HepG2 (cell line): ENCODE data around the gene SLC39A2. TPM values are rescaled to one million over a fixed set of nuclear protein-coding genes. Genes with fewer than 3 reads are reported as not detected.

Experiments
- ARID4A ChIP-seq: sonication (generic); formaldehyde crosslinking; IDR thresholded peaks from 2 replicates; pipeline ENCODE4 v1.5.0; 2020; ENCODE audit warnings: mild to moderate bottlenecking, missing genetic modification reagents, borderline replicate concordance
- CBX1 ChIP-seq: IDR thresholded peaks from one replicate; pipeline ENCODE4 v1.6.1; 2016; ENCODE audit warnings: antibody characterized with exemption, low read depth
- FOXA1 ChIP-seq, 2 experiments: fragments of 450-650 bp in 1 of 2; sonication (generic) in 1 of 2; formaldehyde crosslinking in 1 of 2; IDR thresholded peaks; 2 replicates each; pipeline versions ENCODE4 v1.4.0 to v1.6.1; 2016 to 2020; ENCODE audit warnings: missing genetic modification reagents in 1 of 2
- MAF1 ChIP-seq: sonication (generic); formaldehyde crosslinking; IDR thresholded peaks from 2 replicates; pipeline ENCODE4 v1.5.0; 2020; ENCODE audit warnings: missing genetic modification reagents, borderline replicate concordance
- MLXIP ChIP-seq: sonication (generic); formaldehyde crosslinking; IDR thresholded peaks from 2 replicates; pipeline ENCODE4 v1.9.0; 2021; ENCODE audit warnings: missing genetic modification reagents, borderline replicate concordance
- PCBP1 ChIP-seq: fragments of 200-400 bp; formaldehyde crosslinking; IDR thresholded peaks from 2 replicates; pipeline ENCODE4 v1.6.1; 2017; ENCODE audit warnings: mild to moderate bottlenecking, low read depth, low read length, borderline replicate concordance
- PRDM15 ChIP-seq: sonication (generic); formaldehyde crosslinking; IDR thresholded peaks from 2 replicates; pipeline ENCODE4 v1.4.0; 2020; ENCODE audit warnings: missing genetic modification reagents
- RAD21 ChIP-seq: fragments of 450-650 bp; formaldehyde crosslinking; IDR thresholded peaks from 2 replicates; pipeline ENCODE4 v1.5.0; 2020; ENCODE audit warnings: mild to moderate bottlenecking
- RBM39 ChIP-seq: fragments of 200-400 bp; formaldehyde crosslinking; IDR thresholded peaks from one replicate; pipeline ENCODE4 v1.6.1; 2018; ENCODE audit warnings: antibody characterized with exemption, mild to moderate bottlenecking, low read depth, low read length; ENCODE audit not compliant: poor library complexity, severe bottlenecking
- RFX3 ChIP-seq: IDR thresholded peaks from 2 replicates; pipeline ENCODE4 v1.6.1; 2016; ENCODE audit warnings: missing biosample characterization, missing genetic modification reagents
- RFXAP ChIP-seq: sonication (generic); formaldehyde crosslinking; IDR thresholded peaks from 2 replicates; pipeline ENCODE4 v1.4.0; 2020; ENCODE audit warnings: missing genetic modification reagents, borderline replicate concordance
- SMC3 ChIP-seq: IDR thresholded peaks from 2 replicates; pipeline ENCODE4 v1.6.1; 2011; ENCODE audit warnings: low read length, improper control_type of control experiment
- TERF1 ChIP-seq: sonication (generic); formaldehyde crosslinking; IDR thresholded peaks from 2 replicates; pipeline ENCODE4 v1.8.0; 2022; ENCODE audit warnings: mild to moderate bottlenecking, missing genetic modification reagents, moderate library complexity
- ZFP36L1 ChIP-seq: sonication (generic); formaldehyde crosslinking; IDR thresholded peaks from 2 replicates; pipeline ENCODE4 v1.8.0; 2022; ENCODE audit warnings: mild to moderate bottlenecking, missing genetic modification reagents, moderate library complexity
- ZNF790 ChIP-seq: sonication (generic); formaldehyde crosslinking; IDR thresholded peaks from 2 replicates; pipeline ENCODE4 v1.8.0; 2022; ENCODE audit warnings: missing genetic modification reagents, mild to moderate bottlenecking, borderline replicate concordance
- polyA plus RNA-seq, 8 experiments: library from polyadenylated mRNA; depleted of rRNA in 3 of 8; stranded (reverse) in 7 of 8; unstranded in 1 of 8; fragments of >200 nt; fragmentation: Illumina TruSeq in 4 of 8; extraction: Trizol in 4 of 8; gene quantifications; 2 replicates each; pipeline versions ENCODE4 v1.2.1 to v1.2.3, GENCODE V29; 2011 to 2016; ENCODE audit warnings: low read depth in 4 of 8, missing spikeins in 1 of 8, mixed read lengths in 1 of 8; ENCODE audit not compliant: insufficient read depth in 1 of 8
- total RNA-seq, 5 experiments: library from RNA; depleted of rRNA; stranded (reverse); fragments of >200 nt; fragmentation: Illumina TruSeq; extraction: Trizol; gene quantifications; 2 replicates each; pipeline ENCODE4 v1.2.3, GENCODE V29; 2016; ENCODE audit warnings: low read depth in 1 of 5

Gene SLC39A2
- total and polyA plus RNA-seq, 2 of the 13 experiments (the other 11 are each of a cell fraction or from before 2014, with no cell fraction given): 0.08 to 0.11 TPM

- no peak for TF ChIP-seq MLXIP (CRISPR knock-in tag)
- no peak for TF ChIP-seq SMC3
- TF ChIP-seq MAF1 (CRISPR knock-in tag): no peak
- TF ChIP-seq ARID4A: peak; percentile 62
- peak; percentile 97; the same call in 1 of the 2 replicates for TF ChIP-seq ZFP36L1 (CRISPR knock-in tag)
- TF ChIP-seq RFX3 (CRISPR knock-in tag): no peak
- TF ChIP-seq TERF1 (CRISPR knock-in tag): no peak
- TF ChIP-seq ZNF790 (CRISPR knock-in tag): no peak
- TF ChIP-seq CBX1: no peak
- TF ChIP-seq RAD21 (CRISPR knock-in tag): no peak
- no peak for TF ChIP-seq RBM39
- TF ChIP-seq RFXAP (CRISPR knock-in tag): 0 out of 2 replicates have a peak, but pooled peaks have one; percentile 61
- no peak for TF ChIP-seq PCBP1
- no peak for TF ChIP-seq PRDM15 (CRISPR knock-in tag)
- TF ChIP-seq FOXA1 (IDR thresholded peaks at IDR 0.05): no peak
- TF ChIP-seq FOXA1 (CRISPR knock-in tag; IDR thresholded peaks at IDR 0.05): no peak
Observed at GRCh38 chr14:21038441-21039422, 39.6 kb downstream of the SLC39A2 start (continued).
